Spleen (tissue), 7 donors: ENCODE results near the gene CYFIP2.

Source experiments
- CTCF ChIP-seq, 11 experiments: fragments of 200-600 bp in 7 of 11; fragments of 450-650 bp in 4 of 11; sonication (generic) in 4 of 11; IDR thresholded peaks in 8 of 11; conservative IDR thresholded peaks in 3 of 11; 1 replicate in 7 of 11; 2 replicates in 4 of 11; pipeline versions ENCODE4 v1.4.0 to v1.8.0; 2016 to 2021; ENCODE audit warnings: antibody characterized with exemption in 11 of 11, inconsistent platforms in 4 of 11, mild to moderate bottlenecking in 1 of 11
- POLR2A ChIP-seq, 3 donors: fragments of 450-650 bp; IDR thresholded peaks; one replicate each; pipeline ENCODE4 v1.5.1; 2017; ENCODE audit warnings: antibody characterized with exemption in 3 of 3, mild to moderate bottlenecking in 1 of 3
- donor health status: DM: no; HTN: no; CAD: no; lungs with moderate emphysema.
- donor health status: DM: no; HTN: no; CAD: no.
- donor health status: DM: no; HTN: no; CAD: no.

- TF ChIP-seq POLR2A (IDR thresholded peaks at IDR 0.05) = no peak
- TF ChIP-seq CTCF (IDR thresholded peaks at IDR 0.05 in 8 of 11, conservative IDR thresholded peaks at IDR 0.05 in 3 of 11) = no peak
These were observed 20.4 kb upstream of the CYFIP2 start for GRCh38 chr5:157245476-157245875.
